IMR-90 (cell line): ENCODE results near the gene EFHC2. TPM values are rescaled to one million over a fixed set of nuclear protein-coding genes. Genes with fewer than 3 reads are reported as not detected.

Experiments
- ATAC-seq: fragments of 200-7000 bp; cut with Tn5 transposase; 2 replicates; pipeline ENCODE4 v1.9.1; 2020; ENCODE audit warnings: low read depth, mild to moderate bottlenecking, moderate library complexity
- BruUV-seq: library from RNA; stranded (reverse); fragments of 400-500 nt; replicated peaks from 2 replicates; lab custom pipeline; 2021; lab: Mats Ljungman, UMichigan
- CTCF ChIA-PET: fragments of 300-600 bp; formaldehyde crosslinking; extraction: SDS; loops from one replicate; lab custom pipeline; 2021; ENCODE audit warnings: antibody characterized with exemption; lab: Yijun Ruan, JAX
- POLR2A ChIA-PET: fragments of 300-600 bp; sonication (Branson Sonifier 250); formaldehyde crosslinking; loops from one replicate; lab custom pipeline; 2022; ENCODE audit warnings: antibody characterized with exemption; ENCODE audit not compliant: unreplicated experiment; lab: Charles Lee
- DNase-seq: peaks from one replicate; pipeline ENCODE4 v3.0.0; 2013
- H2AFZ ChIP-seq: replicated peaks from 2 replicates; pipeline ENCODE3; 2013; ENCODE audit warnings: low read length, mild to moderate bottlenecking; ENCODE audit not compliant: poor library complexity
- H2AK5ac ChIP-seq: 2 replicates; pipeline ENCODE4 v1.6.1; 2013; ENCODE audit warnings: low read depth, low read length, inconsistent platforms
- H2AK9ac ChIP-seq: replicated peaks from 2 replicates; pipeline ENCODE3; 2013; ENCODE audit warnings: mild to moderate bottlenecking, low read depth, low read length, moderate library complexity; ENCODE audit not compliant: poor library complexity
- H2BK120ac ChIP-seq: 2 replicates; pipeline ENCODE4 v1.6.1; 2013; ENCODE audit warnings: low read depth, low read length, inconsistent platforms
- H2BK15ac ChIP-seq: 3 replicates; pipeline ENCODE4 v1.6.1; 2013; ENCODE audit warnings: low read depth, low read length, inconsistent platforms
- H2BK20ac ChIP-seq: 2 replicates; pipeline ENCODE4 v1.6.1; 2013; ENCODE audit warnings: low read depth, mild to moderate bottlenecking, inconsistent platforms, low read length, moderate library complexity
- H2BK5ac ChIP-seq: 2 replicates; pipeline ENCODE4 v1.6.1; 2013; ENCODE audit warnings: mild to moderate bottlenecking, low read depth, low read length, inconsistent platforms; ENCODE audit not compliant: poor library complexity, severe bottlenecking
- H3K14ac ChIP-seq: replicated peaks from 2 replicates; pipeline ENCODE4 v1.6.1; 2013; ENCODE audit warnings: low read depth, low read length, inconsistent platforms
- H3K18ac ChIP-seq: 2 replicates; pipeline ENCODE4 v1.6.1; 2013; ENCODE audit warnings: low read depth, low read length, control low read depth
- H3K23ac ChIP-seq: 2 replicates; pipeline ENCODE4 v1.6.1; 2013; ENCODE audit warnings: low read depth, low read length, inconsistent platforms
- H3K27ac ChIP-seq: 2 replicates; pipeline ENCODE4 v1.5.1; 2013; ENCODE audit warnings: mild to moderate bottlenecking, control low read depth, low read length; ENCODE audit not compliant: insufficient read depth
- H3K27me3 ChIP-seq: 2 replicates; pipeline ENCODE4 v1.6.1; 2013; ENCODE audit warnings: low read length; ENCODE audit not compliant: control insufficient read depth, insufficient read depth
- H3K36me3 ChIP-seq: 2 replicates; pipeline ENCODE4 v1.6.1; 2013; ENCODE audit warnings: low read length, mixed read lengths; ENCODE audit not compliant: control insufficient read depth, insufficient read depth
- H3K4ac ChIP-seq: 2 replicates; pipeline ENCODE4 v1.6.1; 2013; ENCODE audit warnings: low read depth, low read length, inconsistent platforms
- H3K4me1 ChIP-seq: 2 replicates; pipeline ENCODE4 v1.6.1; 2013; ENCODE audit warnings: low read length, mixed read lengths; ENCODE audit not compliant: control insufficient read depth, insufficient read depth
- H3K4me2 ChIP-seq: 2 replicates; pipeline ENCODE4 v1.6.1; 2013; ENCODE audit warnings: low read depth, mild to moderate bottlenecking, control low read depth, low read length, moderate library complexity
- H3K4me3 ChIP-seq: 2 replicates; pipeline ENCODE4 v1.5.1; 2013; ENCODE audit warnings: low read depth, mild to moderate bottlenecking, control low read depth, low read length, moderate library complexity; ENCODE audit not compliant: insufficient read depth
- H3K56ac ChIP-seq: 2 replicates; pipeline ENCODE4 v1.6.1; 2013; ENCODE audit warnings: low read length, inconsistent platforms; ENCODE audit not compliant: insufficient read depth; ENCODE audit errors: extremely low read depth
- H3K79me1 ChIP-seq, 2 experiments: 2 replicates each; pipeline ENCODE4 v1.6.1; 2013; ENCODE audit warnings: low read length in 2 of 2, inconsistent platforms in 1 of 2, low read depth in 1 of 2
- H3K9ac ChIP-seq: 2 replicates; pipeline ENCODE4 v1.6.1; 2013; ENCODE audit warnings: low read depth, low read length, control low read depth
- H3K9me1 ChIP-seq: 2 replicates; pipeline ENCODE4 v1.6.1; 2013; ENCODE audit warnings: low read length, inconsistent platforms; ENCODE audit not compliant: insufficient read depth
- H3K9me3 ChIP-seq: 2 replicates; pipeline ENCODE4 v1.6.1; 2013; ENCODE audit warnings: low read length; ENCODE audit not compliant: control insufficient read depth, insufficient read depth
- H4K20me1 ChIP-seq: 2 replicates; pipeline ENCODE4 v1.6.1; 2013; ENCODE audit warnings: low read length, inconsistent platforms; ENCODE audit not compliant: insufficient read depth
- H4K5ac ChIP-seq: 2 replicates; pipeline ENCODE4 v1.6.1; 2013; ENCODE audit warnings: mild to moderate bottlenecking, low read depth, low read length, control low read depth
- H4K8ac ChIP-seq, 2 experiments: 2 replicates each; pipeline ENCODE4 v1.6.1; 2013; ENCODE audit warnings: low read depth in 2 of 2, low read length in 2 of 2, control low read depth in 1 of 2, inconsistent platforms in 1 of 2
- H4K91ac ChIP-seq: 2 replicates; pipeline ENCODE4 v1.6.1; 2013; ENCODE audit warnings: low read depth, low read length, inconsistent platforms; ENCODE audit not compliant: insufficient read depth
- ELK1 ChIP-seq: fragments of 150-350 bp; IDR thresholded peaks from 2 replicates; pipeline ENCODE4 v1.6.1; 2016; ENCODE audit warnings: low read depth, mild to moderate bottlenecking, low read length, moderate library complexity, borderline replicate concordance
- MAFK ChIP-seq: IDR thresholded peaks from 2 replicates; pipeline ENCODE4 v1.6.1; 2012; ENCODE audit warnings: low read depth, low read length, improper control_type of control experiment
- MAZ ChIP-seq: IDR thresholded peaks from 2 replicates; pipeline ENCODE4 v1.6.1; 2012; ENCODE audit warnings: low read depth, mild to moderate bottlenecking, low read length, improper control_type of control experiment, moderate library complexity, borderline replicate concordance
- NFE2L2 ChIP-seq: fragments of 150-350 bp; IDR thresholded peaks from 2 replicates; pipeline ENCODE4 v1.6.1; 2016; ENCODE audit warnings: low read depth, mild to moderate bottlenecking, low read length
- RAD21 ChIP-seq: IDR thresholded peaks from 2 replicates; pipeline ENCODE4 v1.6.1; 2012; ENCODE audit warnings: low read length, improper control_type of control experiment
- RCOR1 ChIP-seq: IDR thresholded peaks from 2 replicates; pipeline ENCODE4 v1.6.1; 2012; ENCODE audit warnings: mild to moderate bottlenecking, low read length, improper control_type of control experiment; ENCODE audit not compliant: insufficient replicate concordance
- RFX5 ChIP-seq: IDR thresholded peaks from 2 replicates; pipeline ENCODE4 v1.8.0; 2012; ENCODE audit warnings: low read depth, mild to moderate bottlenecking, low read length, moderate library complexity
- WGBS, 2 experiments: methylation state at CpG; one replicate each; pipeline versions ENCODE4 v1.1.5 to v1.1.7; 2013; ENCODE audit warnings: missing lambda C conversion rate in 2 of 2; ENCODE audit not compliant: insufficient read length in 1 of 2; ENCODE audit errors: extremely low coverage in 2 of 2; 5-methylcytosine and 5-hydroxymethylcytosine counted together
- dilution Hi-C: fragments of 300-500 bp; cut with HindIII; formaldehyde crosslinking; loops from one replicate; pipeline ENCODE4 v1.14.3; 2018; ENCODE audit warnings: low sequenced_read_pairs; ENCODE audit not compliant: unreplicated experiment
- in situ Hi-C: fragments of 300-500 bp; cut with MboI; formaldehyde crosslinking; loops from 3 replicates; pipeline ENCODE4 v1.14.3; 2019; ENCODE audit warnings: low sequenced_read_pairs, inconsistent platforms, mixed read lengths
- intact Hi-C: fragments of 100-400 bp; cut with micrococcal nuclease; formaldehyde crosslinking; loops from 2 replicates; pipeline ENCODE4 v1.10.0; 2022
- polyA plus RNA-seq, 3 experiments: library from polyadenylated mRNA; depleted of rRNA; stranded (reverse); fragments of >200 nt; gene quantifications; 2 replicates each; pipeline ENCODE4 v1.2.3, GENCODE V29; 2012; ENCODE audit warnings: low replicate concordance in 1 of 3
- total RNA-seq: library from RNA; depleted of rRNA; stranded (reverse); fragments of >200 nt; gene quantifications from 2 replicates; pipeline ENCODE4 v1.2.3, GENCODE V29; 2012

EFHC2 gene
- total and polyA plus RNA-seq, 2 of the 4 experiments (the other 2 are of a cell fraction) = 0.18 to 0.24 TPM

DNA sequence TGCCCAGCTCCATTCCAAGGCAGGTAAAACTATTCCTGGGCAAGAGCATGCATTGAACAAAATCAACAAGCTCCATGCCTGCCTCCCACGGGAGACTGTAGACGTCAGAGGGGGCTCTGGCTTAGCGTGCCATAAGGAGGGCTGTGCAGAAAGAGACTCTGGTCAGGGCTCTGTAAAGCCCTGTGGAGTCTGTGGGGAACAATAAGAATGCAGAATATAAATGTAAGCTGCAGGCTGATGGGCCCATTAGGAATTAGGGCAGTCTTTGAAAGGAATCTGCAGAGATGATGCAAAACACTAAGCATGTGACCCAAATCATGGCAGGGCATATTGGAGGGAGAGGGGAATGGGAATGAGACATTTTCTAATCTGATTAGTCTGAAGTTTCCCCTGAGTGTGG lies 170.3 kb downstream of the EFHC2 start:
- no peak overlapping the region for H3K14ac ChIP-seq
- TF ChIP-seq RFX5 (no peak), MAZ (no peak), NFE2L2 (no peak), RCOR1 (no peak), ELK1 (no peak), MAFK (no peak), RAD21 (no peak)
- no peaks in the 10 kb centered on the region for H3K4me1 ChIP-seq
- no peak overlapping the region for H3K27ac ChIP-seq
- no peak overlapping the region for H2BK15ac ChIP-seq
- H4K5ac ChIP-seq = no peak overlapping the region
- H2AK9ac ChIP-seq = no peak overlapping the region
- H3K9me3 ChIP-seq = no peaks in the 10 kb centered on the region
- no peak overlapping the region for H3K9ac ChIP-seq
- DNase-seq (no peak), ATAC-seq (no peak)
- ChIA-PET CTCF (no interaction called here), POLR2A (no interaction called here)
- no peaks in the 10 kb centered on the region for H3K79me1 ChIP-seq
- H3K27me3 ChIP-seq = peaks cover 2% of the 10 kb centered on the region; the same call in 1 of the 2 replicates
- no peak overlapping the region for H3K4me3 ChIP-seq
- H2AFZ ChIP-seq = no peak overlapping the region
- H2BK120ac ChIP-seq = no peak overlapping the region
- no peak overlapping the region for H4K91ac ChIP-seq
- H4K20me1 ChIP-seq = no peaks in the 10 kb centered on the region
- in situ Hi-C loops (no loop called here), intact Hi-C loops (no loop called here), dilution Hi-C loops (no loop called here)
- H3K9me1 ChIP-seq = no peaks in the 10 kb centered on the region
- no peak overlapping the region for H4K8ac ChIP-seq
- no peak overlapping the region for H3K23ac ChIP-seq
- no peak overlapping the region for H3K18ac ChIP-seq
- BruUV-seq = no TSS peak
- H3K56ac ChIP-seq = no peak overlapping the region
- no peak overlapping the region for H3K4me2 ChIP-seq
- H3K4ac ChIP-seq = no peak overlapping the region
- H2BK5ac ChIP-seq = no peak overlapping the region
- H2BK20ac ChIP-seq = no peak overlapping the region
- H2AK5ac ChIP-seq = no peak overlapping the region
- no CpG with 5 or more reads among the region's 3 CpGs for WGBS, 2 experiments
- no peaks in the 10 kb centered on the region for H3K36me3 ChIP-seq
